GM21381 (cell line): ENCODE measurements around the gene TPO.
"Not testable (repeated sequence)": the region's sequence is repeated elsewhere in the genome, so short reads cannot be mapped to it uniquely, and the experiment has no call there.

ENCODE experiments used
- ATAC-seq: cut with Tn5 transposase; IDR thresholded peaks from one replicate; pipeline ENCODE4 v1.9.1; 2021; ENCODE audit warnings: mild to moderate bottlenecking, moderate library complexity; ENCODE audit not compliant: unreplicated experiment

Gene TPO

DNA sequence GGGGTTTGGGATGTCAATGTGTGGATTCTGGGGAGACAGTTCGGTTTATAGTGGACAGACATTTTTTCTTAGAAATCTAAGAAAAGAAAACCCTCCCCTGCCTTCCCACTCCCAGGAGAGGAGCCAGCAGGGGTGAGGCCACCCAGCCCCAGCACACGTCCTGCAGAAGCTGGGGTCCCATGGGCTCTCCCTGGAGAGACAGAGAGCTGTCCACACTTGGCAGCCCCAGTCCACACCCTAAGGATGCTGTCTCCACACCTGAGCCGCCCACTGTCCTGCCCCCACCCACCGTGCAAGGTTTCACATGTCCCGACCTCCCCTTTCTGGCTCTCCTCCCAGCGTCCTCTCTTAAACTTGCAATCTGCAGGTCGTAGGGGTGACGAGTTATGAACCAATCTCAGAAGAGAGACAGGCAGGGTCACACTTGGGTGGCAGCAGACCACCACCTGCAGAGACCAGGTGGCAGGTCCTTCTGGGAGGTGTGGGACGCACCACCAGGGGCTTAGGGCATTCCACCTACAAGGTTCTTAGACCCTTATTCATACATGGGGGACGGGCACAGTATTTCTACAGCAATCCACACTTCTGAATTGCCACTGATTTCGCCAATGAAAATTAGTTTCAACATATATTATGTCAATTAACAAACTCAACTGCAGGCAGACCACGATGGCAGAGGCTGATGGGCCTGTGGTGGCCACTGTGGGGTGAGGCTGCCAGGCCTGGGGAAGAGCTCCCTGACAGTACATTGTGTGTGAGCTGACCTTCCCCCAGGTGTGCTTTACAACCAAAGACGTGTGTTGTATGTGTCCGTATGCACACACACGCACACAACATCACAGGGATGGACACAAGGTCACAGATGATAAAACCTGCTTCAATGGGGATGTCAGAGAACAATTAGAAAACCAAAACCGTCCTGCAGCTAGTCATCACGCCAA lies 158.5 kb downstream of the TPO start:
- no peak for ATAC-seq

DNA sequence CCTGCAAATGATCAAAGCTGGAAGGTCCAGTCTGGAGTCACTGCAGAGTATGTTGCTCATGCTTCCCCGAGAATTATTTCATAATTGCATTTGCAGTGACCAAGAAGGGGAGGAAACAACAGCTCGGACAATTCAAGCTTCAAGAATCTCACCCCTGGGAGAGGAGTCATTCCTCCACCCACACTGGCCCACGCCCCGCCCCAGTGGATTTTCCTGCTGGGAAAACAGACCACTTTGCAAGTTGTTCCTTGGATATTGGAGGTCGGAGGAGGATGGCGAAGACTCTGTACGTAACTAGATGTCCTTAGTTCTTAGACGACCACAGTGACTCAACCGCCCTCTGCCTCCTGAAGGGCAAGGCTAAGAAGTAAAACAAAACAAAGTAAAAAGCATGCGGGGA lies 159.4 kb downstream of the TPO start:
- ATAC-seq: no peak

DNA sequence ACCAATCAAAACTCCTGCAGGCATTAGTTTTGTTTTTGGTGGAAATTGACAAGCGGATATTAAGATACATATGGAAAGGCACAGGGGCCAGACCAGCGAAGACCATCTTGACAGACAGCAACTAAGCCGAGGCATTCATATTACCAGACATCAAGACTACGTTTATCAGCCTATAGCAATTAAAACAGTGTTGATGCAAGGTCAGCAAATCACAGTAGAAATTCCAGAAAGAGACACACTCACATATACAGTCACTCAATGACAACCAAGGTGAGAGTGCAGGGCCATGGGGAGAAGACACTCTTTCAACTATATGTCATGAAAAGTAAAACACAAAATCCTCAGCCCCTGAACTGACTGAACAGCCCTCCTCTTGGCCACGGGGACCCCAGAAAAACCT lies 164.6 kb downstream of the TPO start:
- no peak for ATAC-seq

DNA sequence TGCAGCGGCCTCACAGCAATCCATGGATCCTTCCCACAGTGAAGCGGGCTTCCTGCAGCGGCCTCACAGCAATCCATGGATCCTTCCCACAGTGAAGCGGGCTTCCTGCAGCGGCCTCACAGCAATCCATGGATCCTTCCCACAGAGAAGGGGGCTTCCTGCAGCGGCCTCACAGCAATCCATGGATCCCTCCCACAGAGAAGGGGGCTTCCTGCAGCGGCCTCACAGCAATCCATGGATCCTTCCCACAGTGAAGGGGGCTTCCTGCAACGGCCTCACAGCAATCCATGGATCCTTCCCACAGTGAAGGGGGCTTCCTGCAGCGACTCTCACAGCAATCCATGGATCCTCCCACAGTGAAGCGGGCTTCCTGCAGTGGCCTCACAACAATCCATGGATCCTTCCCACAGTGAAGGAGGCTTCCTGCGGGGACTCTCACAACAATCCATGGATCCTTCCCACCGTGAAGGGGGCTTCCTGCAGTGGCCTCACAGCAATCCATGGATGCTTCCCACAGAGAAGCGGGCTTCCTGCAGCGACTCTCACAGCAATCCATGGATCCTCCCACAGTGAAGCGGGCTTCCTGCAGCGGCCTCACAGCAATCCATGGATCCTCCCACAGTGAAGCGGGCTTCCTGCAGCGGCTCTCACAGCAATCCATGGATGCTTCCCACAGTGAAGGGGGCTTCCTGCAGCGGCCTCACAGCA lies 168.1 kb downstream of the TPO start:
- ATAC-seq: not testable (repeated sequence)

DNA sequence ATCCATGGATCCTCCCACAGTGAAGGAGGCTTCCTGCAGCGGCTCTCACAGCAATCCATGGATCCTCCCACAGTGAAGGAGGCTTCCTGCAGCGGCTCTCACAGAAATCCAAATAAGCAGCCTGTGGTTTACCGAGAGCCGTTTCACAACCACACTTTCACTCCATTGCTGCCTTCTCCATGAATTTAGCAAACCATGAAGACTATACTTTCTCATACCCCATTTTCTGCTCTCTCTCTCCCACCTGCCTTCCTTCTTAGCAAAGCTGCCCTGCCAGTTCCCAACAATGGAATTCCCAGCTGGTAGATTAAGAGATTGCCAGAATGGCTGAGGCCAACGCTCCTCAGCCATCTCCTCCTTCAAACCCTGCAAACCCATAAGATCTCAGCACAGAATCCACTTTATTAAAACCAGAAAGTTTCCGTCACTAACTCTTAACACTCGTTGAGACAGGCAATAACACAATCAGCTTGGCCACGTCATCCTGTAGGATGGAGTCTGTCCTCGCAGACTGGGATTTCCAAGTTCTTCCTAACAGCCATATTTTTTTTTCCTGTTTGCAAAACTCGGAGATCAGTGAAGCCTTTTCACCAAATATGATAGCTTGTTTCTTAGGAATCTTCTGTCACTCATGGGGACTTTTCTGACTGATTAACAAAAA lies 168.8 kb downstream of the TPO start:
- ATAC-seq: no peak

DNA sequence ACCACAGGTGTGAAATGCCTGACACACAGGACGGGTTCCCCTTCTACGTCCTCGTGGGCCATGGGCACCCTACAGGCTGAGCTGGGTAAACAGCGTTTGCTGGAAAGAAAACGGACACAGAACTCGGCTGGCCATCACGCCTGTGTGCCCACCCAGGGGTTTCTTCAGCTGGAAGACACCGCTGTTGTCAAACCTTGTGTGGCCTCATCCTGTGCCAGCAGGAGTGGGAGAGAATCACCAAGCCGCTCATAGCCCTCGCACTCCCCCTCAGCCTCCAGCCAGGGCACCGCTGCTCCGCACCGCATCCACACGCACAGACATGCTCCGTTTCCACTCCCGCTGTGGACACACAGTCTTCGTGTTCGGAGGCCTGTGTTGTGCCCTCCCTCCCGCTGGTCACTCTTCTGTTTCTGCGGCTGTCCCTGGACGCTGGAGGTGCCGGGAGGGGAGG lies 169.7 kb downstream of the TPO start:
- no peak for ATAC-seq

DNA sequence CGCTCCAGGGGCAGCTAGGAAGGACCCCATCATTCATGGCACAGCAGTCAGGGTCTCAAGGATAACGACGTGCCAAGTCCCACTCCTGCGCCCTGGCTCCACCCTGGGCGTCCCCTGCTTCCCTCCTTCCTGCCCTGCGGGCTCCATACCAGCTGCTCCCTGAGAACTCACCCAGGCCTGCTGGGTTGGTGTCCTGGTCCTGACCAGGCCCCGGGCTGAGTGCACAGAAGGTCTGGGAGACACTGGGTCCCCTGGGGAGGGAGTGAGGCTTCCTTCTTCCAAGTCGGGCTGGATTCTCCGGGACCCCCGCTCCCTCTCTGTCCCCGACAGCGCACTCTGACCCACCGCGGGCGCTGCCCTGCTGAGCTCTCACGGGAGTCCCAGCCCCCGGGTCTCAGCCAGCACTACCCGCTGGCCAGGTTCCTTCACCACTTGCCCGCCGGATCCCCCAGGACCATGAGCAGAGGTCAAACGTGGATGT lies 170.8 kb downstream of the TPO start:
- no peak for ATAC-seq

DNA sequence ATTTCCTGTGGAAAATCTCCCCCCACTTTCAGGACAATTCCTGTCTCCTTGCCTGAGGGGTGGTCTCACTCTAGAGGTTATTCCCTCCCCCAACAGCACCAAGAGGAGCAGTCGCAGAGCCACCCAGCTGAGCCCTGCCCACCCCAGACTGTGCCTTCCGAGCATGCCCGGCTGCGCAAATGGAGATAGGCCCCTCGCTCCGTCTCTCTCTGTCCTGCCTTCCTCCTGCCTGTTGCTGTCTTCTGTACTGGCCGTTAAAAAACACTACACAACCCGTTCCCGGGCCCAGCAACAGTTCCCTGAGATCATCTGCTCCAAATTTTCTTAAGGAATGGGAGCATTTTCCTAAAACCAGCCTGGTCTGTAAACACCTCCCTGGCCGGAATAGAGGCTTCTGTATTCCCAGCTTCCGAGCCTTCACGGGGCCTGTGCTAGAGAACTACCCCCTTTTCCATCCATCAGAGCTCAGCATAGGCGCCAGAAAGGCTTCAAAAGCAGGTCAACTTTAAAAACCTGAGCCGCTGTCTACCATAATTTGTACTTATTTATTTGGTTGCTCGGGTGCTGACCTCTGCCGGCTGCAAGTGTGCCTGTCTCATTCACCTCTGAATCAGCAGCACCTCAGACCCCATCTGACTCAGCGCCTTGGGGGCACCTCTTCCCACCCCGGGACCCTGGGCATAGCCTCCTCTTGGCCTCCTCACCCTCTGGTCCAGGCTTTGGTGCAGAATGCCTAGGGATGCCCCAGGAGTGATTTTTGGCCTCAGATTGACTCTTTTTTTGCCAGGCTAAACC lies 171.6 kb downstream of the TPO start:
- ATAC-seq: no peak

DNA sequence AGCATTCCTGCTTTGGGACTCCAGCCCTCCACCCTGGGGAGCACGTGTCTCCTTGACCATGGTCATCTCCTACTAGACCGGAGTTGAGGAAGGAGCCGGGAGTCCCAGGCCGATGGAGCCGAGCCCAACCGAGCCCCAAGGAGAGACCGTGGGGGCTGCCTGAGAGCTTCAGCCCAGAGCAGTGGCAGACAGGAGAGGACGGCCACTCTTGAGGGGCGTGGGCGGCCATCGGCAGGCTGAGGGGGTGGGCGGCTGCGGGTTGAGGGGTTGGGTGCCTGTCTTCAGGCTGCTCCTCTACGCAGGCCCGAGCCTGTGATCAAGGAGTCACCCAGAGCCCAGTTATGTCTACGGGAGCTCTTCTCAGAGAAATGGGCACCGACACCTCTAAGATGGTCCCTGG lies 172.4 kb downstream of the TPO start:
- no peak for ATAC-seq

DNA sequence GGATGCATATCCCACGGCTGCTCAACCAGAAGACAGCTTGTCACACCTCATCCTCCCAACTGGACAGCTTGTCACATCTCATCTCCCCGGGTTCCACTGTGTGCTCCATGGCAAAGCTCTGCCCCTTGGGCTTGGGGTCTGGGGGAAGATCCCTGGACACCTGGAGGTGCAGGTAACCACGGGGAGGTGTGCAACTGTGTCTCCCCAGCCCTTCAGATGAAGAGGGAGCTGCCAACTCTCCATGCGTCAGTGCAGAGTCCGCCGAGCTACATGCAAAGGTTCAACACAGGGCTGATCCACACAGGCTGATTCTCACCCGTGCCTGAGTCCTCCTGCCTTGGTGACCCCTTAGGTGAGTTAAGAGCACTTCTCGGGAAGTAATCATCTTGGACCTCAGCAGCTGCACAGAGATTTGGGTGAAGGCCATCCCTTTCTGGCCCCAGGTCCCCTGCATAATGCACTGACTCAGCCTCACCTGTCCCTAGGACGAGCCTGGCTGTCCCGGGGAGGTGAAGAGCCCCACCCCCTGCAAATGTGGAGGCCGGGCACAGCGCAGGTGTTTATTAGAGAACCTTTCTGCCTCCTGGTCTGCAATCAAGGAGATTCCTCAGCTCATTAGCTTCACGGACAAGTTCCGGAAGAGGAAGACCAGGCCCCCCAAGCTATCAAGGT lies 173.1 kb downstream of the TPO start:
- ATAC-seq: no peak

DNA sequence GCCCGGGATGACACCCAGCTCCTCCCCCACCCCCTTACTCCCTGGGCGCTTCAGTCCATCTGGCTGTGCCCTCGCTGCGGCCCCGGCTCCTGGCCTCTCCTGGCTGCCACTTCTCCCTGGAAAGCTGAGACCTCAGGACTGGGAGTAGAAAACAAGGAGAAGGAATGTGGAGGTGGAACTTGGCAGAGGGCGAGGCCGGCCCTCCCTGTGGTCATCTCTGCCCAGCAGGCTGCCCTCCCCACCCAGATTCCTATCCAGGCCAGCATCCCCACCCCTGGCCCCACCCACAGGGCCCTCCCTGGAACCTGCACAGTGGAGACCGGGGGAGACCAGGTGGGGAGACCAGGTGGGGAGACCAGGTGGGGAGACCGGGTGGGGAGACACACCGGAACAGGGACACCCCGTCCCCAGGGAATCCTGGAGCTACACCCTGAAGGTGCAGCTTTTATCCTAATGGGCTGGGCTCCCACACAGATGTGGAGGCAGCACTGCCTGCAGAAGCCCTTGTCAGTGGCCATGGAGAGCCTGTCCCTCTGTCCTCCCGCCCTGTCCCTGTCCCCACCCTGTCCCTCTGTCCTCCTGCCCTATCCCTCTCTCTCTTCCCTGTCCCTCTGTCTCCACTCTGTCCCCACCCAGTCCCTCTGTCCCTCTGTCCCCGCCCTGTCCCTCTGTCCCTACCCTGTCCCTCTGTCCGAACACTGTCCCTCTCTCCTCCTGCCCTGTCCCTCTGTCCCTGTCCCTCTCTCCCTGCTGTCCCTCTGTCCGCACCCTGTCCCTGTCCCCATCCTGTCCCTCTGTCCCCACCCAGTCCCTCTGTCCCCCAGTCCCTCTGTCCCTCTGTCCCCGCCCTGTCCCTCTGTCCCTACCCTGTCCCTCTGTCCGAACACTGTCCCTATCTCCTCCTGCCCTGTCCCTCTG lies 173.9 kb downstream of the TPO start:
- no peak for ATAC-seq

DNA sequence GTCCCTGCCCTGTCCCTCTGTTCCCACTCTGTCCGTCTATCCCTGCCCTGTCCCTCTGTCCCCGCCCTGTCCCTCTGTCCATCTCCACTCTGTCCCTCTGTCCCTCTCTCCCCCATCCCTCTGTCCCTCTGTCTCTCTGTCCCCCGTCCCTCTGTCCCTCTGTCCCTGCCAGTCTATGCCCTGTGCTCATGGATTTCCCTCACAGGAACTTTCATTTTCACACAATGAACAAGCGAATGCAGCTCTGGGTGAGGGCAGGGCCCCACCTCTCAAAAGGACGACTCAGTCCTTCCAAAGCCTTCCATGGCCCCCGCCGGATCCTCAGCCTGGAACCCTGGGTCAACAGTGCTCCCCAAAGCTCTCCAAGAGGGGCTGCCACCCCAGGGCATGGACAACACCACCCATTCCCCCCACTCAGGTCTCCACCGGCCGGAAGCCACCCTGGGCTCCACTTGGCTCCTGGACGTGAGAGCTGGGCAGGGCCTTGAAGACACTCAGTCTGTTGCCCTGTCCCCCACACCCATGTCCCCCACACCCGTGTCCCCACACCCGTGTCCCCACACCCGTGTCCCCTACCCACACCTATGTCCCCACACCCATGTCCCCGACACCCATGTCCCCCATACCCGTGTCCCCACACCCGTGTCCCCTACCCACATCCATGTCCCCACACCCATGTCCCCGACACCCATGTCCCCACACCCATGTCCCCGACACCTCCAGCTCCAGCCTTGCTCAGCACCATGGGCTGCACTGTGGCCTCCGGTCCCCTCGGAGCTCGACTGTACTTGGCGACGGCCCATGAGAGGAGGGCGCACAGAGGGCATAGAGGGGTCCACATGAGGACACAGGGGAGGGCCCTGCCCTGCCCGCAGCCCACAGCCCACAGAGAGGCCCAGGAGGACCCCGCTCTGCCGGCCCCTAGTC lies 175.1 kb downstream of the TPO start:
- no peak for ATAC-seq

DNA sequence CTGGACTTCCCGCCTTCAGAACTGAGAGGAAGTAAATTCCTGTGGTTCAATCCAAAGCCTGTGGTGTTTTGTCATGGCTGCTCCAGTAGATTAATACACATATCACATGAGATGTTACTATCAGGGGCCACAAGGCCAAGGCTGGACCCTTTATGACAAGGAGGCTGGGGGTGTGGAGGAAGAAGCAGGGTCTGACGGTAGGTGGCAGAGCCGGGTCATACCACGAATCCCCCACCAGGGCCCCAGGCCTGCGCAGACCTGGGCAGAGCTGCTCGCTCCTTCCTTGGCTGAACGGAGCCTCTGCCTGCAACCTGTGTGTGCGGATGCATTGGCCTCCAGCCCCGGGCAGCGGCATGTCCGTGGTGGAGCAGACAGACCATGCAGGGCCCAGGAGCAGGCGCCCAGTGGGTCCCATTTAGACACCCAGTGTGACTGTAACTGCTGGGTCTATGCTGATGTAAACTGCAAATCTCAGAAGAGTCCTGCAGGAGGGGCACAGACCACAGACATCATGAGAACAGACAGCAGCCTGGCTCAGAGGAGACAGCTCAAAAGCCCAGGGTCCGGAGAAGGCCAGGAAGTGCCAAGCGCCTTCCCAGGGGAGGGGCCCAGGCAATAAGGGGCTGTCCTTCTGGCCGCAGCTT lies 175.8 kb downstream of the TPO start:
- ATAC-seq: no peak

DNA sequence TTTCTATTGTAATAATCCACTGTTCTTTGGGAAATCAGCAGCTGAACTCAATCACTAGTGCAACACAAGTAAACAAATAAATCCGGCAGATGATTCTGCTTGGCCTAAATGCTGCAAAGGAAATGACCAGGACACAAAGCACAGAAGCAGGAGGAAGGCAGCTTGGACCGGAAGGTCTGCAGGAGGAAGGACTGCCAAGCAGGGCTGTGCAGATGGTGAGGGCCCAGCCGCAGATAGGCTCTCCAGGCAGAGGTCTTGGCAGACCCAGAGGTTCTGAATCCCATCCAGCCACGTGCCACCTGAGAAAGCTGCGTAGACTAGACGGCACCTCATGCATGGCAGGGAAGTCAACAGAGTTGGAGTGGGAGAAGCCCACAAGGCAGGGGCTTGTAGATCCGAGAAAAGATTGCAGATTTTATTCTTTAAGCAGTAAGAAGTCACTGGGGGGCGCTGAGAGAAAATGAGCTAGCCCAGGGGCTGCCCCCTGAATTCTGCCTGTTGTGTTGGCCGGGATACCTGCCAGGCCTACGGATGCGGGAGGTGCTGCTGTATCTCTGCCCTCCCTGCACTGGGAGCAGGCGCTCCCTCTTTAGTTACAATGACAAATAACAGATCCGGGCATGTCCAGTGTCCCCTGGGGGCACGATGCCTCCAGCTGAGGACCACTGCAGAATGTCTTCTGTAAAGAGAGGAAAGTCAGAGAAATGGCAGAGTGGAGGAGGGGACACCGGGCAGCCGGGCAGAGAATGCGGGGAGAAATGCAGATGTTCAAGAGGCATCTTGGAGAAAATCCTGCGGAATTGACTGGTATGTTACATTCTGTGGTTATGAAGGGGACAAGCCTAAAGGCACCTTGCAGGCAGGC lies 177.6 kb downstream of the TPO start:
- ATAC-seq: no peak

DNA sequence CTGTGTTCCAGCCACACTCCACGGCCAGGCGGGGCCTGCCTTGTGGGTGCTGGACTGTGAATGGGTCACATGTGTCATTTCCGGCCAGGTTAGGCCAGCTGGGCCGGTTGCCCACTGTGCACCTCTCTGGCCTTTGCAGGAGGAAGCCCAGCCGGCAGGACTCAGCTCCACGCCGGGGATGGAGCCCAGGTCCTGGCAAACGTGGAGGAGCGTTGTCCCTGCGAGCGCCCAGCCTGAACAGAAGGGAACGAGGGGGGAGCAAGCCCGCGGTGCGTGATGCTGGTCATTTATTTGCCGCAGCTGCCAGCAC lies 178.2 kb downstream of the TPO start:
- ATAC-seq: no peak
